Choroid plexus epithelial cell (primary cell): ENCODE data around the gene EFNA3.

ENCODE experiments used
- DNase-seq: peaks from one replicate; pipeline ENCODE4 v3.0.0-alpha.2; 2010; ENCODE audit warnings: low read depth
- H3K4me3 ChIP-seq: 2 replicates; pipeline ENCODE4 v1.5.1; 2011; ENCODE audit warnings: low read depth, mild to moderate bottlenecking, control low read depth, low read length, moderate library complexity
- TF ChIP-seq, protein P1 (sequence below): conservative IDR thresholded peaks from 2 replicates; pipeline ENCODE4 v1.5.1; 2011; ENCODE audit warnings: low read depth, mild to moderate bottlenecking, control low read depth, inconsistent platforms, low read length, moderate library complexity

EFNA3 gene

DNA sequence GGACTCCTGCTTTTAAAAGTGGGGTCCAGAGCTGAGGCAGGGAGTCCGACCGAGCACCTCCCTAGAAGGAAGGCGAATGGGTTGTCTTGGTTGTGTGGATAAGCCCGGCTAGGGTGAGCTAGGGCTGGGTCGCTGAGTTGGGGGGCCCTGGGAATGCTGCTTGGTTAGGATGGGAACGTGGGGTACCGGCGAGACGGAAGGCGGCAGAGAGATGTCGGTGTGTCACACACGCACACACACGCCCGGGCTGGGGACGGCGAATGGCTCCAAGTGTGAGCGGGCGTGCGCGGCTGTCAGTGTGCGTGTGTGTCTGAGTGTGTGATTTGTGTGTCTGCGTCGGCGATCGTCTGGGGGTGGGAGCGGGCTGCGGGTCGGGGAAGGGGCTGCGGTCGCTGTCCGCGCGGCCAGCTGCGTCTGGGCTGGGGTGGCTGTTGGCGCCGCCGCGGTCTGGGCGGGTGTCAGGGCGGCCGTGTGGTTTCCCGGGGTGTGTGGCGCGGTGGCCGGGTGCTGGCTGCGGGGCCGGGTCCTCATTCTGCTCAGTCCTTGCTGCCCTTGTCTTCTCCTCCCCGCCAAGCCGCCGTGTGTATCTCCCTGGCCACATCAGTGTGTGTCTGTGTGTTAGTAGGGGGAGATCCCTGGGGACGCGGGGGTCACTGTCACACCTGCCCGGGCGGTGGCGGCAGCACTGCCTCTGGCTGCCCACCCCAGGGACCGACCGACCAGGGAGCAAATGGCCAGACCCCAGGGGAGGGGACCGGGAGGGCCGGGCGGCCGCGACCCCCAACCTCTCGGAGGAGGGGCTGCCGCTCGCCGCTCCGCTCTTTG, 1.1 kb downstream of the EFNA3 start:
- TF ChIP-seq, protein P1, sequence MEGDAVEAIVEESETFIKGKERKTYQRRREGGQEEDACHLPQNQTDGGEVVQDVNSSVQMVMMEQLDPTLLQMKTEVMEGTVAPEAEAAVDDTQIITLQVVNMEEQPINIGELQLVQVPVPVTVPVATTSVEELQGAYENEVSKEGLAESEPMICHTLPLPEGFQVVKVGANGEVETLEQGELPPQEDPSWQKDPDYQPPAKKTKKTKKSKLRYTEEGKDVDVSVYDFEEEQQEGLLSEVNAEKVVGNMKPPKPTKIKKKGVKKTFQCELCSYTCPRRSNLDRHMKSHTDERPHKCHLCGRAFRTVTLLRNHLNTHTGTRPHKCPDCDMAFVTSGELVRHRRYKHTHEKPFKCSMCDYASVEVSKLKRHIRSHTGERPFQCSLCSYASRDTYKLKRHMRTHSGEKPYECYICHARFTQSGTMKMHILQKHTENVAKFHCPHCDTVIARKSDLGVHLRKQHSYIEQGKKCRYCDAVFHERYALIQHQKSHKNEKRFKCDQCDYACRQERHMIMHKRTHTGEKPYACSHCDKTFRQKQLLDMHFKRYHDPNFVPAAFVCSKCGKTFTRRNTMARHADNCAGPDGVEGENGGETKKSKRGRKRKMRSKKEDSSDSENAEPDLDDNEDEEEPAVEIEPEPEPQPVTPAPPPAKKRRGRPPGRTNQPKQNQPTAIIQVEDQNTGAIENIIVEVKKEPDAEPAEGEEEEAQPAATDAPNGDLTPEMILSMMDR, result no peak
- H3K4me3 ChIP-seq, result no peak overlapping the region
- DNase-seq, result no peak

DNA sequence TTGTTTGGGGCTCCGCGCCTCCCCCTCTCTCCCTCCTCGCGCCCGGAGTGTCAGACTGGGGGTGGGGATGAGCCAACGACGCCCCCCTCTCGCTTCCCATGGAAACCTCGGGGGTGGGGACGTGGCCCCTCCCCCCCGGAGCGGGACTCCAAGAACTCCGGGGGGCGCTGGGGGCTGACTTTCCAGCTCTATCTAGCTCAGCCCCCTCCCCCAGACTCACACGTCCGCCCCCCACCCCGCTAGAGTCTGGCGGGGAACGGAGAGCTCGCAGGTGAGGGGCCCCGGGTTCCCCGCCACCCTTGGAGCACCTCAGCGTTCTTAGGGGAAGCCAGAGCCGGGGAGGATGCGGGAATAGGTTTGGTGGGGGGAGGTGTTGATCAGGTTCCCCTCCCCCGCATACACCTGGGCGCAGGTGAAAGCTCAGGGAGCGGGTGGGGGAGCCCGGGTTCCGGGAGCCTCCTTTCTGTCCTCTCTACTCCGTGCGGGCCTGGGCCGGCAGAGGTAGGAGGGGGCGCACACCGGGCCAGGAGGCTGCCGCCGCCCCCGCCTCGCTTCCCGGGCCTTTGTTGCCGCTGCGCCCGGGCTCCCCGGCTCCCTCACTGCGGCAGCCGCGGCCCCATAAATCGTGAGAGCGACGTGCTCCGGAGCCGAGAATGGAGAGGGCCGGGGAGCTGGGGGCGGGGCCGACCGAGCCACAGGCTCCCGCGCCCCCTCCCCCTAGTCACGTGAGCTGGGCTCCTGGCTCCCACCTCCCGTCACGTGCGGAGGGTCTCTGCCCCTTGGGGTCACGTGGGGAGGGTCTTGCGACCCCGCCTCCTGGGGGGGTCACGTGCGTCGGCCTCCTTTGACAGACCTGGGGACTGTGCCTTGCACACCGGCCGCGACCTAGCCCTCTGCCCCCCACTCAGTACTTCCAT, 1.9 kb downstream of the EFNA3 start:
- TF ChIP-seq, protein P1, result no peak
- H3K4me3 ChIP-seq, result no peak overlapping the region
- DNase-seq, result no peak

DNA sequence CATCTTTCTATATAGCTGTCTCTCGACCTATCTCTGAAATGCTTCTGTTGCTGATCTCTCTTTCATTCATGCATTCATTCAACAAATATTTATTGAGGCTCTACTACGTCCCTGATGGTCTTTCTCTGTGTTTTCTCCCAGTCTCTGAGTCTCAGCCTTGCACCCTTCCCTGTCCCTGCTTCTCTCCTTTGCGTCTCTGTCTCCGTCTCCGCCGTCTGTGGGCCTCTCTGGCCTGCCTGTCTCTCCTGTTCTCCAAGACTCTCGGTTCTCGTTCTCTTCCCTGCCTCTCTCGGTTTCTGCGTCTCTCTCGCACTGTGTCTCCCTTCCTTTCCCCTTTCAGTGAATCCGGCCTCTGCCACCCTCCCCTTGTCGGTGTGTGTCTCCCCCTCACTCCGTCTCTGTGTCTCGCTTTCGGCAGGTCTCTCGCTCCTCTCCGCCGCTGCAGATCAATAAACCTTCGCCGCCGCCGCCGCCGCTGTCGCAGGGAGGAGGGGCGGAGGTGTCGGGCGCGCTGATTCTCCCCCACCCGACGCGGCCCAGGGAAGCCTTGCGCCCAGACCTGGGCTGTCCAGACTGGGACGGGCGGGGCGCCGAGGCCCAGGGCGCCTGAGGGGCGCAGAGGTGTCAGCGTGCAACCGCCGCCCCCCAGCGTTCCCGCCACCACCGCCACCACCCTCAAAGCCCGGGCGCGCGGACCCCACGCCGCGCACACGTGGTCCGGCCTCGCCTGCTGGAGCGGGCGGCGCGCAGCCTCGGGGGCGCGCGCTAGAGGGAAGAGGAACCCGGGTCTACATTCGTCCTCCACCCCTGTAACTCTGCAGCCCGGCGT, 3.0 kb downstream of the EFNA3 start:
- no peak overlapping the region for H3K4me3 ChIP-seq
- no peak for DNase-seq

DNA sequence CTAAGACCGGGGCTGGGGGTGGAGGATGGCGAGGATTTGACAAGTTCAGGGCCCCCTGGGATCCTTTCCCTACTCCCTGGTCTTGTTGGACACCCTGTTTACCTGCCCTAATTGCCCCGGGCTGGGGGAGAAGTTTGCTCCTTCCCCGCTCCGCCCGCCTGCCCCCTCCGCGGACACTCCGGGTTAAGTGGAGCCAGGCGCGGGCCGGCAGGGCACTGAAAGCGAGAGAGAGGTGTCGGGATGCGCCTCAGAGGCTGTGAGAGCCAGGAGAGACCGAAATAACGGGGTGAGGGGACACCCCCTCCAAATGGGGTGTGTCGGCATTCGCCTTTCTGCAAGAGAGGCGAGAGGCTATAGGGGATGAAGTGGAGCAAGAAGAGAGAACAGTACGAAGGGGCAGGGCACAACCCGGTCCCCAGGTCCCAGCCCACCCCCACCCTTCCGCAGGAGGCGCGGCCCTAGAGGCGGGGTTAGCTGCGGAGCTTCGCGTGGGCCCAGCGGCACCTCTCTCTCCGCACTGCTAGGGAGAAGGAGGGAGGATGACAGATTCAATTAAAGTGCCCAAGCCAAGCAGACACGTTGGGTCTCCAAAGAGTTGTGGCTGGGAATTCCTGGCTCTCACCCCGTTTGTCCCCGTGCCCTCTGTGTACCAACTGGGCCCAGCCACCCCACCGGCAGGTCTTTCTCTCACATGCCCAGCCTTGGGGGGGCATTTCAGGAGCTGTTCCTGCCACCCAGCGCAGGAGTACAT, 3.8 kb downstream of the EFNA3 start:
- DNase-seq, result no peak
- H3K4me3 ChIP-seq, result no peak overlapping the region
- TF ChIP-seq, protein P1, result no peak

More for the DNA sequence above, 3.0 kb downstream of the EFNA3 start:
- TF ChIP-seq, protein P1, result no peak

DNA sequence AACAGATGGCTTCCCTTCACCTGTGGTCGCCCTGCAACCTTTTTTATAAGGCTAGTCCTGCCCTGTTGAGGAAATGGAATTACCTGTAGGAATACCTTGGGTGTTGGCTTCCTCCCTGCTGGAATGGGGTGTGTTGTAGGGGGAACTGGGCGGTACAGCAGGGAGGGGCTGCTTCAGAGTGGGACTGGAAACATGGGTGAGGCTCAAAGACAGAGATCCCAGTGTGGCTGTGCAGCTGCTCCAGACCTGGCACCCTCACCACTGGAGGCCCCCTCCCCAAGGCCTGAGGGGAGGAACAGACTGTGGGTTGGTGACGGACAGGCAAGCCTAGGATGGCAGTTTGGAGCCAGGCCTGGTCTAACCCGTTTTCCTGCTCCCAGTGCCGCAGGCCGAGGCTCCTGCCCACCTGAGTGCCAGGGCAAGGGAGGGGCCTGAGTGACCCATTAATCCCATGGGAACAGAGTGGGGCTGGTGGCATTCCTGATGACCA, 4.5 kb downstream of the EFNA3 start:
- TF ChIP-seq, protein P1, result no peak
- no peak for DNase-seq
- no peak overlapping the region for H3K4me3 ChIP-seq
